ENCODE data around the gene KIAA1217.
"Not testable (repeated sequence)": the region's sequence is repeated elsewhere in the genome, so short reads cannot be mapped to it uniquely, and the experiment has no call there.

- TF ChIP-seq POLR2A (IDR thresholded peaks at IDR 0.05; ENCODE audit: low read length); GATA1 (IDR thresholded peaks at IDR 0.05; ENCODE audit: low read depth, low read length): not testable (repeated sequence)
Measured at GRCh38 chr10:24445958-24446357, 237.0 kb downstream of the KIAA1217 start.
